Motor neuron (in vitro differentiated cells): ENCODE results near the gene KIAA0753. TPM values are rescaled to one million over a fixed set of nuclear protein-coding genes. Genes with fewer than 3 reads are reported as not detected.

ENCODE experiments used
- ATAC-seq, 8 experiments: fragments of 200-7000 bp; cut with Tn5 transposase; replicated peaks in 6 of 8; 2 replicates each; pipeline ENCODE4 v1.8.0; 2021; ENCODE audit warnings: mild to moderate bottlenecking in 8 of 8, moderate library complexity in 8 of 8
- H3K27ac ChIP-seq, 2 donors: fragments of 250-450 bp; sonication (Bioruptor Pico); 2 replicates each; pipeline ENCODE4 v1.9.0; 2021; ENCODE audit warnings: antibody characterized with exemption in 2 of 2, mild to moderate bottlenecking in 2 of 2, moderate library complexity in 1 of 2
- H3K4me1 ChIP-seq, 2 donors: fragments of 250-450 bp; sonication (Bioruptor Pico); replicated peaks in 1 of 2; 2 replicates each; pipeline ENCODE4 v1.6.1; 2021; ENCODE audit warnings: antibody characterized with exemption in 2 of 2, mild to moderate bottlenecking in 2 of 2, moderate library complexity in 1 of 2
- H3K4me3 ChIP-seq, 5 donors: fragments of 250-450 bp; sonication (Bioruptor Pico); 2 replicates each; pipeline ENCODE4 v1.9.0; 2021; ENCODE audit warnings: antibody characterized with exemption in 5 of 5, mild to moderate bottlenecking in 5 of 5, moderate library complexity in 4 of 5
- WGBS, 10 experiments: fragments of 450-650 bp; shearing (Covaris generic); methylation state at CpG; one replicate each; pipeline ENCODE4 v1.0.0; 2022; 5-methylcytosine and 5-hydroxymethylcytosine counted together
- in situ Hi-C, 9 experiments: fragments of 400-800 bp; cut with MboI; loops; one replicate each; pipeline ENCODE4 v1.15.0; 2021; ENCODE audit warnings: low sequenced_read_pairs in 9 of 9, low pct_unique_long_range_greater_than_20kb in 2 of 9; ENCODE audit not compliant: unreplicated experiment in 9 of 9
- total RNA-seq, 8 experiments: library from RNA; unstranded; fragments of 300-600 nt; gene quantifications; 2 replicates each; pipeline versions ENCODE4 v1.2.3 to v1.2.4, GENCODE V29; 2022

Gene KIAA0753
- total RNA-seq, 8 experiments from 2014 or later = 12.6 to 32.2 (median 19.3) TPM

DNA sequence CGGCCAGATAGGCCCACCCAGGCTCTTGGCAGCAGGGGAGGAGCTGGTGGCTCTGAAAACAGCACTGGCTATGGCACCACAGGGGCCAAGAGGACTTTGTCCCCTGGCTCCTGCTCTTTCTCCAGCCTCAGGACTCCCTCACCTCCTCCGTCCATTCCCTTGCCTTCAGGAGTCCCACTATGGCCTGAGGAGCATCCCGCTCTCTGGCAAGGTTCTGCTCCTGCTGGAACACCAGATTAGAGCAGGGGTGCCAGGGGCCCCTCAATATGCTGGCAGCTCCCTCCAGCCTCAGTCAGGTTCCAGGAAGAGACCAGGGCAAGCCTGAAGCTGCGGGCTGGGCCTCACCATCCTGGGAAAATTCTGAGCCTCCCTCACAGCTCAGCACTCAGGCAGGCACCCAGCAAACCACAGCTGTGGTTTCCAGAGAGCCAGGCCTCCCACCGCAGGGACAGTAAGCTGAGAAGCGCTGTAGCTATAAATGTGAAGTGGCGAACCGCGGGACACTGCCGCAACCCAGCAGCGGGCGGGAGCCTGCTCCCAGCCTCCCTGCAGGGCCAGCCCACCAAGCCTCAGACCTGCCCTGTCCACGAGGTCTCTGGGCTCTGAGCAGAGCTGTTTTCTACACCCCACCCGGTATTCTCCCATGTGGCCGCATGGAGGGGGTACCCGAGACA is 36.8 kb upstream of the KIAA0753 start:
- 0 to 86% (median 73%) methylated on average over 1 to 7 of the region's 16 CpGs; no CpG with 5 or more reads in 4 of the 10 experiments for WGBS, 10 experiments
- in situ Hi-C loops = no loop called here
- peak in 3 of 8 experiments; percentile 16 to 42 (median 31) for ATAC-seq
- no peaks in the 10 kb centered on the region for H3K4me1 ChIP-seq
- no peak overlapping the region for H3K27ac ChIP-seq
- no peak overlapping the region for H3K4me3 ChIP-seq

DNA sequence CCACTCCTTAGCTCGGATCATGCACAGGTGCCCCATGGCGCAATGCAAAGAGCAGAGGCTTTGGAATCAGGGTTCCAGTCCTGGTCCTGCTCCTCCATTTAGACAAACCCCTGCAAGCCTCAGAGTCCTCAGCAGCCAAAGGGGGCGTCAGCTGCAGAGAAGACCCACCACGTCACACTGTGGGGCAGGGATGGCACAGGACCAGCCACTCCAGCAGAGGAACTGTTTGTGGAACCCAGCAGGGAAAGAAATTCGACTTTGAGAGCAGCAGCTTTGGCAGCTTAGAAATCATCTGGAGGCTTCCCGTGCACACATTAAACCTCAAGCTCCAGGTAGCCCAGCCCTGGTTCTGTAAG is 36.3 kb upstream of the KIAA0753 start:
- Histone ChIP-seq H3K4me3 (no peak overlapping the region), H3K4me1 (no peaks in the 10 kb centered on the region), H3K27ac (no peak overlapping the region)
- no peak for ATAC-seq
- 28 to 67% (median 61%) methylated on average over 1 to 4 of the region's 6 CpGs; no CpG with 5 or more reads in 7 of the 10 experiments for WGBS, 10 experiments
- in situ Hi-C loops = no loop called here

DNA sequence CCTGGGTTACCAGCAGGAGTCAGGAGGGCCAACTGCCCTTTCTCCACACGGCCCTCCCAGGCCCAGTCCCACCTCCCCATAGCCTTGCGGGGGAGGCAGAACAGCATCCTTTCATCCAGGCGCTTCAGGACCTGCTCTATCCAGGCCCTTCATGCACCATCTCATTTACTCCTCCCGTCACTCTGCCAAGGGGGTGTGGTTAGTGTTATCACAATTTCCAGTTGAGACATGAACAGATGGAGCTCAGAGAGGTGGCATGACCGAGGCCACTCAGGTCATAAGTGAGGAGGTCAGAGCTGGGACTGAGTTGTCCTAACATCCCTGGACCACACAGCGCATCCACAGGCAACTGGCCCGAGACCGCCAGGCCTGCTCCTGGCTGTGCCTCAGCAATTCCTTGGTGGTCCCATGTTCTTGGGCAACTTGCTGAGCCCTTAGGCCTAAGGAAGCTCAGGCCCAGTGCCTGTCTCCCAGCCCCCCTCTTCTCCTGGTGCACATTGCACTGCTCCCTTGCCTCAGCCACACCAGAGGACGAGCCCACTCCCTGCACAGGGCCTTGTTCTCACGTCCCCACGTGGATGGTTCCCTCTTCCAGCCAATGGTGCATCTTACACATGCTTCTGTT is 34.8 kb upstream of the KIAA0753 start:
- WGBS, 10 experiments = 35 to 91% (median 66%) methylated on average over 1 to 7 of the region's 11 CpGs; no CpG with 5 or more reads in 2 of the 10 experiments
- H3K4me1 ChIP-seq = no peaks in the 10 kb centered on the region
- in situ Hi-C loops = no loop called here
- H3K4me3 ChIP-seq = no peak overlapping the region
- H3K27ac ChIP-seq = no peak overlapping the region
- ATAC-seq = no peak

DNA sequence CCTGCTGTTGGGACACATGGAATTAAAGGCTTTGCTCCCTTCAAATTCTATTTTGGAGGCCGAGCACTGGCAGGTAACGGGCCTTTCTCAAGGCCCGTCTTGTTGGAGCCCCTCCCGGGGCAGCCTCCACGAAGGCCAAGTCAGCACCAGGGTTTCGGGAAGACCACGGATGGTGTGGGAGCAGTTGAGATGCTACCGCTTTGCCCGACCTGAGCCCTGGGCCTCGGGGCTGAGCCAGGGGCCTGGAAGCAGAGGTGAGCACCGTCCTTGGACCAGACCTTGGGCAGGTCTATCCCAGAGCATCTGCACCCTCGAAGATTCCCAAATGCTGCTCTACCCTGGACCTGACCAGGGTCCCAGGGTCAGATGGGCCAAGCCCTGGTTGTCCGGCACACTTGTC is 34.1 kb upstream of the KIAA0753 start:
- in situ Hi-C loops = loop anchor here in 3 of 9 experiments (25.0 kb wide), 2 partner anchors 163 to 338 kb away; partner anchors contain the start of genes BCL6B (in 2 of the 3), RNASEK (in 2 of the 3) and TEKT1 (in 1 of the 3)
- H3K4me1 ChIP-seq = no peaks in the 10 kb centered on the region
- no peak overlapping the region for H3K4me3 ChIP-seq
- ATAC-seq = no peak
- H3K27ac ChIP-seq = no peak overlapping the region
- 60 to 100% (median 84%) methylated on average over 1 to 4 of the region's 13 CpGs; no CpG with 5 or more reads in 4 of the 10 experiments for WGBS, 10 experiments

DNA sequence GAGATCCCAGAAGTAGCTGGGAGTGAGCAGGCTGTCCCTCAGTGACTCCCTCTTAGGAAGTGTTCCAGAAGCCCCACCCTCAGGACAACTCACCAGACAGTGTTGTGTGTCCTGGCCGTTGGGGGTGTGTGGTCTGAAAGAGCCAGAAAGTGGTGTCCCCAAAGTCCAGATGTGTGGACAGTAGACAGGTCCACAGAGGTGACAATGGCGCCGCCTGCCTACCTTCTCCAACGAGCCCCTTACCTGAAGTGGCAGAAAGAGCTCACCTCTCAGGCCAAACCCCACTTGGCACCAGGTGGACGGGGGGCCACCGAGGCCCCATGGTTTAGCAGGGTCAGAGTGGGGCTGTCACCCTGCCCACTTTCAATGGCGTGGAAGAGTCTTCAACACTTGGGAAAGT is 30.9 kb upstream of the KIAA0753 start:
- ATAC-seq = peak in 2 of 8 experiments; percentile 26 to 39
- no peak overlapping the region for H3K27ac ChIP-seq
- no peaks in the 10 kb centered on the region for H3K4me1 ChIP-seq
- WGBS, 10 experiments = 60 to 93% (median 71%) methylated on average over 1 to 5 of the region's 7 CpGs; no CpG with 5 or more reads in 5 of the 10 experiments
- no peak overlapping the region for H3K4me3 ChIP-seq
- in situ Hi-C loops = loop anchor here in 3 of 9 experiments (25.0 kb wide), 2 partner anchors 166 to 341 kb away; partner anchors contain the start of genes BCL6B (in 2 of the 3), RNASEK (in 2 of the 3) and TEKT1 (in 1 of the 3)

DNA sequence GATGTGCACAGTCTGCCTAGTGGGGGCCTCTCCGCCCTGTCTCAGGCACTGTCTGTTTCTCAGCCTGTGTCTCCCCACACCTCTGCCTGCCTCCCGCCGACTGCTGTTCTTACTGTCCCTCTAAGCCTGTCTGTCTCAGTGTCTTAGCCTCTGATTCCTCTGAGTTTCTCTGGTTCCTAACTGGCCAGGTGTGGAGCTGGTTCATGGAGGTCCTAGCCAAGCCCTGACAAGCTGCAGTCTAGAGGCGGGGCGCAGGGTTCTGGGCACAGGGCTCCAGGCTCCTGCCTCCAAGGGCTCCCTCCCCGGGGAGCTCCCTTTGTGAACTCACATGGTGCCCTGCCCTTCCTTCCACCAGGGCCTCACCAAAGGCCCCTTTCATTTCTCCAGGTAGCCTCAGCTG is 30.5 kb upstream of the KIAA0753 start:
- in situ Hi-C loops = loop anchor here in 3 of 9 experiments (25.0 kb wide), 2 partner anchors 166 to 341 kb away; partner anchors contain the start of genes BCL6B (in 2 of the 3), RNASEK (in 2 of the 3) and TEKT1 (in 1 of the 3)
- Histone ChIP-seq H3K4me1 (no peaks in the 10 kb centered on the region), H3K4me3 (no peak overlapping the region), H3K27ac (no peak overlapping the region)
- 71 to 100% (median 83%) methylated on average over 1 to 5 of the region's 6 CpGs; no CpG with 5 or more reads in 4 of the 10 experiments for WGBS, 10 experiments
- ATAC-seq = no peak

DNA sequence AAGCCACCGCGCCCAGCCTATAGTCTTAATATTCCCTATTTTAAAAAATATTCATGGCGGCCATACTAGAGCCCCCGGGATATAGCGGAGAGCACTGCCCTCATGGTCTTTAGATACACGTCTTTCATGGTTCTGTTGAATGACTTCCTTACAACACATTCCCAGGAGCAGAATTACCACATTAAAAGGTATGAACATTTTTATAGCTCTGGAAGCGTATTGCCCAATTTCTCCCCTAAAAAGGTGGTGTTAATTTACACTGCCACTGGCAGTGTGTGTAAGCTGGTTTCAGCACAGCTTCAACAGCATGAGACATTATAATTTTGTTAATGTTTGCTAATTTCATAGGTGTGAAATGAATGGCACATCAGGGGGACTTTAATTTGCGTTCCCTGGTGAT is 30.1 kb upstream of the KIAA0753 start:
- in situ Hi-C loops = loop anchor here in 3 of 9 experiments (25.0 kb wide), 2 partner anchors 167 to 342 kb away; partner anchors contain the start of genes BCL6B (in 2 of the 3), RNASEK (in 2 of the 3) and TEKT1 (in 1 of the 3)
- Histone ChIP-seq H3K27ac (no peak overlapping the region), H3K4me3 (no peak overlapping the region), H3K4me1 (no peaks in the 10 kb centered on the region)
- WGBS, 10 experiments = 80 to 100% (median 89%) methylated on average over 1 to 6 of the region's 8 CpGs; no CpG with 5 or more reads in 3 of the 10 experiments
- ATAC-seq = no peak

DNA sequence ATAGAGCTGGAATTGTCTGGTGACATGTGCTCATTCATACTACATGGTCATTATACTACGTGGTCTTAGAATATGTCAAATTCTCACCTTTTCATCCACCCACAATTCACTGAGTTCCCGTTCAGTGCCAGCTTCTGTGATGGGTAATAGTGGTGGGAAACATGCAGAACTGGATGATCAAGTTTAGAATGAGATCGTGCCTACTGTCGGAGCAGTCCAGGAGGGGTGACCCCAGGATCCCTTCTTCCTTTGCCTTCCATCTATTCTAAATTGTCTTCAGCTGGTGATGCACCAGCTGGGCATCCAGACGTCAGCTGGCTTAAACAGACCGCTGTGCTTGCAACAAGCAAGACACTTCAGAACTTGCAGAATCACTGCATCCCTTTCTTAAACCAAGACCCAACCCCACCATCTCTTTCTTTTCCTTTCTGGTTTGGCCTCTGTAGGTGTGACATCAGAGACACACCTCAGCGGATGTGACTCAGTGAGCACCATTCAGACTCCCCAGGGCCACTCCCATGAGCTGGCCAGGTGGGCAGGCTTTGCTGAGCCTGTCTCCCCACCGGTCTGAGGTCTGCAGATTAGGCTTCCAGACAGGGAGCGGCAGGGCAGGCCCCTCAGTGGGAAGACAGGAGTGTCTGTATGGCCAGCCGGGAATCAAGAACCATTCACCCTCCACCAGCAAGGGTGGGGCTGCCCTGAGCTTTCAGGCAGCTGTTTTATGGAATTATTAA is 29.1 kb upstream of the KIAA0753 start:
- ATAC-seq = no peak
- Histone ChIP-seq H3K4me3 (no peak overlapping the region), H3K27ac (no peak overlapping the region), H3K4me1 (no peaks in the 10 kb centered on the region)
- in situ Hi-C loops = loop anchor here in 5 of 9 experiments (10.0 to 25.0 kb wide), 5 partner anchors 95 to 343 kb away; partner anchors contain the start of genes BCL6B (in 2 of the 5), RNASEK (in 2 of the 5) and TEKT1 (in 1 of the 5)
- WGBS, 10 experiments = 10 to 88% (median 76%) methylated on average over 2 to 9 of the region's 10 CpGs; no CpG with 5 or more reads in 3 of the 10 experiments

DNA sequence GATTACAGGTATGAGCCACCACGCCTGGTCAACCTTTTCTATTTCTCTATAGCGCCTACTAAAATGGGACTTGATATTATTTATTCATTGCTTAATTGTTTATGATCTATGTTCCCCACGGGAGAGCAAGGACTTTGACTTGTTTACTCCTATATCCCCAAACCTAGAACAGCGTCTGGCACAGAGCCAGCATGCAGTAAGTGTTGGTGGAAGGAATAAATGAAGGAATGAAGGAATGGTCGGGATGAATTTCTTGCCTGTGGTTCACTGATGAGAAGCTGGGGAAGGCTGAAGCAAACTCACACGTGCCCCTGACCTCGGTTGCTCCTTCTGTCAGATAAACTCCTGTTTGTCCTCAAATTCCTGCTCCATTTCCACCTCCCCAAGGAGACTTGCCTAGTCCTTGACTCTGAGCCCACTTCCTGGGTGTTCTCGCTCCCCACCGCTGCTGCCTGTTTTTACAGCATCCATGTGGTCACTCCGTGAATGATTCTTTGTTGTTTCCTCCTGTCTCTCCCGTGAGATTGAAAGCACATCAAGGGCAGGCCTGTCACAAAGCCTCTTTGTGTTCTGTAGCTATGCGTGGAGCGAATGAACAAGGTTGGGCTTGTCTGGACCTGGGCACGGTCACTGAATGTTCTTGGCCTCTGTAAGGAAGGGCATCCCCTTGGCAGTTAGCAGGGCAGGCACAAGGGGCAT is 28.4 kb upstream of the KIAA0753 start:
- in situ Hi-C loops = loop anchor here in 5 of 9 experiments (10.0 to 25.0 kb wide), 5 partner anchors 96 to 343 kb away; partner anchors contain the start of genes BCL6B (in 2 of the 5), RNASEK (in 2 of the 5) and TEKT1 (in 1 of the 5)
- WGBS, 10 experiments = 40 to 85% (median 64%) methylated on average over 2 to 9 of the region's 14 CpGs; no CpG with 5 or more reads in 2 of the 10 experiments
- no peak for ATAC-seq
- H3K4me3 ChIP-seq = no peak overlapping the region
- H3K27ac ChIP-seq = no peak overlapping the region
- no peaks in the 10 kb centered on the region for H3K4me1 ChIP-seq

DNA sequence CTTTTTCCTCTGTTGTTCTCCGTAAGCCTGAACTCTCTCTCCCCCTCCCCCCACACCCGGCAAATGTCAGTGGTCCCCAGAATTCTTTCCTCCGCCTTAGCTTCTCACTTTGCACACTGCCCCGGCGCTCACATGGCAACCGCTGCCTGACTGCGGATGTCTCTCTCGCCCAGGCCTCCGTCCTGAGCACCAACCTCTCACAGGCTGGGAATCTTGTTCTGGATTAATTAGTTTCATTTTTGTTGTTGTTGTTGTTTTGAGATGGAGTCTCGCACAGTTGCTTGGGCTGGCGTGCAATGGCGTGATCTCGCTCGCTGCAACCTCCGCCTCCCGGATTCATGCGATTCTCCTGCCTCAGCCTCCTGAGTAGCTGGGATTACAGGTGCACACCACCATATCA is 27.7 kb upstream of the KIAA0753 start:
- Histone ChIP-seq H3K27ac (no peak overlapping the region), H3K4me1 (no peaks in the 10 kb centered on the region), H3K4me3 (no peak overlapping the region)
- in situ Hi-C loops = loop anchor here in 5 of 9 experiments (10.0 to 25.0 kb wide), 5 partner anchors 97 to 344 kb away; partner anchors contain the start of genes BCL6B (in 2 of the 5), RNASEK (in 2 of the 5) and TEKT1 (in 1 of the 5)
- WGBS, 10 experiments = 29 to 100% (median 77%) methylated on average over 1 to 11 of the region's 17 CpGs; no CpG with 5 or more reads in 3 of the 10 experiments
- ATAC-seq = no peak

DNA sequence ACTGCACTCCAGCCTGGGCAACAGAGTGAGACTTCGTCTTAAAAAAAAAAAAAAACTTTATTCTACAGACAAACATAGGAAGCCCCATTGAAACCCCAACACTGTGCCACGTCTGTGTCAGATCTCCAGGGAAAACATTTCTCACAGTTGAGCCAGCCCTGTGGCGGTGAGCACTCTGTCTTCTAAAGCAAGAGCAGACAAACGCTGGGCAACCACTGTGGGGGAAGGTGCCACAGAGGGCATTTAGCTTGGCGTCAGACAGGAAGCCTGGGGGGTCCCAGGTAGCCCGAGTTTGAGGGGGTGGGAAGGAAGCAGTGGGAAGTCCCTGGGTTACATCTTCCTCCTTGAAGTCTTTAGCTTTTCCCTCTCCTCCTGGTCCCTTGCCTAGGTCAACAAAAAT is 27.0 kb upstream of the KIAA0753 start:
- in situ Hi-C loops = loop anchor here in 5 of 9 experiments (10.0 to 25.0 kb wide), 5 partner anchors 97 to 345 kb away; partner anchors contain the start of genes BCL6B (in 2 of the 5), RNASEK (in 2 of the 5) and TEKT1 (in 1 of the 5)
- no peak overlapping the region for H3K4me3 ChIP-seq
- 32 to 73% (median 55%) methylated on average over 1 to 5 of the region's 6 CpGs; no CpG with 5 or more reads in 6 of the 10 experiments for WGBS, 10 experiments
- H3K4me1 ChIP-seq = no peaks in the 10 kb centered on the region
- H3K27ac ChIP-seq = no peak overlapping the region
- no peak for ATAC-seq
